Loucy (cell line): ENCODE data around the gene ANO6.

Experiments
- H2AFZ ChIP-seq: fragments of 200-600 bp; sonication (generic); 2 replicates; pipeline ENCODE4 v1.6.0; 2016; ENCODE audit warnings: antibody characterized with exemption, mild to moderate bottlenecking, low read length, moderate library complexity
- H3F3A ChIP-seq: fragments of 200-600 bp; 2 replicates; pipeline ENCODE4 v1.6.0; 2016; ENCODE audit warnings: antibody characterized with exemption, low read depth, mild to moderate bottlenecking
- H3K27me3 ChIP-seq: fragments of 200-600 bp; sonication (generic); 2 replicates; pipeline ENCODE4 v1.6.1; 2014; ENCODE audit warnings: low read length, mild to moderate bottlenecking; ENCODE audit not compliant: insufficient read depth, poor library complexity, severe bottlenecking
- H3K36me3 ChIP-seq: fragments of 200-600 bp; sonication (generic); 2 replicates; pipeline ENCODE4 v1.6.1; 2016; ENCODE audit warnings: low read length; ENCODE audit not compliant: insufficient read depth
- H3K4me1 ChIP-seq: fragments of 200-600 bp; sonication (generic); 2 replicates; pipeline ENCODE4 v1.5.1; 2014; ENCODE audit warnings: low read length, mild to moderate bottlenecking; ENCODE audit not compliant: insufficient read depth, poor library complexity, severe bottlenecking
- H3K4me2 ChIP-seq: fragments of 200-600 bp; sonication (generic); 2 replicates; pipeline ENCODE4 v1.6.0; 2014; ENCODE audit warnings: antibody characterized with exemption, low read length, low read depth, mild to moderate bottlenecking; ENCODE audit not compliant: poor library complexity, severe bottlenecking
- H3K4me3 ChIP-seq: fragments of 200-600 bp; sonication (generic); 2 replicates; pipeline ENCODE4 v1.5.1; 2014; ENCODE audit warnings: low read length, mild to moderate bottlenecking, mixed read lengths; ENCODE audit not compliant: poor library complexity, severe bottlenecking
- H3K79me2 ChIP-seq: fragments of 200-600 bp; sonication (generic); 2 replicates; pipeline ENCODE4 v1.6.1; 2014; ENCODE audit warnings: low read length; ENCODE audit not compliant: insufficient read depth
- H3K9ac ChIP-seq: fragments of 200-600 bp; sonication (generic); 2 replicates; pipeline ENCODE4 v1.6.0; 2014; ENCODE audit warnings: mild to moderate bottlenecking, low read depth, low read length, moderate library complexity; ENCODE audit not compliant: poor library complexity, severe bottlenecking
- H3K9me2 ChIP-seq: fragments of 200-600 bp; sonication (generic); replicated peaks from 2 replicates; pipeline ENCODE4 v1.6.1; 2016; ENCODE audit warnings: low read depth, low read length, mixed read lengths
- H3K9me3 ChIP-seq: fragments of 200-600 bp; sonication (generic); 2 replicates; pipeline ENCODE4 v1.6.1; 2014; ENCODE audit warnings: mild to moderate bottlenecking, antibody characterized with exemption, low read length, low read depth; ENCODE audit not compliant: insufficient read depth
- H4K20me1 ChIP-seq: fragments of 200-600 bp; sonication (generic); 2 replicates; pipeline ENCODE4 v1.6.0; 2014; ENCODE audit warnings: antibody characterized with exemption, low read length, mild to moderate bottlenecking; ENCODE audit not compliant: insufficient read depth, poor library complexity, severe bottlenecking
- EZH2phosphoT487 ChIP-seq: fragments of 200-600 bp; IDR thresholded peaks from 2 replicates; pipeline ENCODE4 v1.6.1; 2018; ENCODE audit warnings: antibody characterized with exemption, mild to moderate bottlenecking, moderate library complexity, borderline replicate concordance
- TF ChIP-seq, protein P1 (sequence below): fragments of 200-600 bp; sonication (generic); conservative IDR thresholded peaks from 2 replicates; pipeline ENCODE4 v1.5.1; 2014; ENCODE audit warnings: mild to moderate bottlenecking, antibody characterized with exemption, low read length

ANO6 gene

DNA sequence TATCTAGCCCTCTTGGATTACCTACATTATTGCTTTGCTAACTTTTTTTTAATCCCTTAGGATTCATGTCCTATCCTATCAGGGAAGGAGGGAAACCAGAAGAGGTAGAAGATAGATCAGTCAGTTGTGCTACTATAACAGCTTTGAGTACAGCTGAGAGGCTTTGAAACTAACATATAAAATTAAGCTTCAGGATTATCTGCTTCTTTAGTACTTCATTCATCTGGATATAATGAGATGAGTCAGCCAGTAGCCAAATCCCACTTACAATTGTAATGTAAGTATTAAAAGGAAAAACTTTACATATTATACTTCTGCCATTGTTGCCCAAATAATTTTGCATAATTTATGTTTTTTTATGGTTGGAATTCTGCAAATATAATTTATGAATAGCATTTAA, 33.4 kb upstream of the ANO6 start:
- Histone ChIP-seq H3K9me2 (no peaks in the 10 kb centered on the region), H3K4me1 (no peaks in the 10 kb centered on the region), H3K79me2 (no peaks in the 10 kb centered on the region), H3F3A (no peaks in the 10 kb centered on the region), H3K36me3 (no peaks in the 10 kb centered on the region), H3K4me3 (no peak overlapping the region), H3K9me3 (peaks cover 7% of the 10 kb centered on the region), H2AFZ (no peak overlapping the region), H3K4me2 (no peak overlapping the region), H4K20me1 (no peaks in the 10 kb centered on the region), H3K9ac (no peak overlapping the region), H3K27me3 (no peaks in the 10 kb centered on the region)
- TF ChIP-seq EZH2phosphoT487 = no peak
- TF ChIP-seq, protein P1, sequence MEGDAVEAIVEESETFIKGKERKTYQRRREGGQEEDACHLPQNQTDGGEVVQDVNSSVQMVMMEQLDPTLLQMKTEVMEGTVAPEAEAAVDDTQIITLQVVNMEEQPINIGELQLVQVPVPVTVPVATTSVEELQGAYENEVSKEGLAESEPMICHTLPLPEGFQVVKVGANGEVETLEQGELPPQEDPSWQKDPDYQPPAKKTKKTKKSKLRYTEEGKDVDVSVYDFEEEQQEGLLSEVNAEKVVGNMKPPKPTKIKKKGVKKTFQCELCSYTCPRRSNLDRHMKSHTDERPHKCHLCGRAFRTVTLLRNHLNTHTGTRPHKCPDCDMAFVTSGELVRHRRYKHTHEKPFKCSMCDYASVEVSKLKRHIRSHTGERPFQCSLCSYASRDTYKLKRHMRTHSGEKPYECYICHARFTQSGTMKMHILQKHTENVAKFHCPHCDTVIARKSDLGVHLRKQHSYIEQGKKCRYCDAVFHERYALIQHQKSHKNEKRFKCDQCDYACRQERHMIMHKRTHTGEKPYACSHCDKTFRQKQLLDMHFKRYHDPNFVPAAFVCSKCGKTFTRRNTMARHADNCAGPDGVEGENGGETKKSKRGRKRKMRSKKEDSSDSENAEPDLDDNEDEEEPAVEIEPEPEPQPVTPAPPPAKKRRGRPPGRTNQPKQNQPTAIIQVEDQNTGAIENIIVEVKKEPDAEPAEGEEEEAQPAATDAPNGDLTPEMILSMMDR = no peak

DNA sequence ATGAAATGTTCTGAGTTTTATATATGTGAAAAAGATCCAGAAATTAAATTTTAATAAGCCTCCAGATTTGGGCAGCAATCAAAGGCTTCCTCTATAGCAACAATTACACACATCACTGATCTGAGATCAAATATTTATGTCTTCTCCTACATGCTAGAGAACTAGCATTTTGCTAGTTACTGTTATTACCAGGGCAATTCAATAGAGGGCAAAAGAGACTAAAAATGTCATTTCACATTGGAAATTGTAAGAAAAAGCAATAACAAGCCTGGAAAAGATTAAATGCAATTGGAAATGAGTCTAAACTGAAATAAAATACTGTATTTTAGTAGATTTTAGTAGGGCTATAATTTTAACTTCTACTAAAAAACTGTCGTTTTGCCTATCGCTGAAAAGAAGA, 32.6 kb upstream of the ANO6 start:
- Histone ChIP-seq H3K4me1 (no peaks in the 10 kb centered on the region), H3K9ac (no peak overlapping the region), H3F3A (no peaks in the 10 kb centered on the region), H3K27me3 (no peaks in the 10 kb centered on the region), H3K9me3 (peaks cover 7% of the 10 kb centered on the region), H4K20me1 (no peaks in the 10 kb centered on the region), H3K79me2 (no peaks in the 10 kb centered on the region), H3K36me3 (no peaks in the 10 kb centered on the region), H3K4me3 (no peak overlapping the region), H3K4me2 (no peak overlapping the region), H3K9me2 (no peaks in the 10 kb centered on the region), H2AFZ (no peak overlapping the region)
- TF ChIP-seq EZH2phosphoT487 = no peak
- TF ChIP-seq, protein P1 = peak; percentile 67

GRCh38 chr12:45184147-45184963, 31.5 kb upstream of the ANO6 start:
- Histone ChIP-seq H3F3A (no peaks in the 10 kb centered on the region), H3K36me3 (no peaks in the 10 kb centered on the region), H3K4me2 (no peak overlapping the region), H3K27me3 (no peaks in the 10 kb centered on the region), H3K9ac (no peak overlapping the region), H4K20me1 (no peaks in the 10 kb centered on the region), H3K4me1 (no peaks in the 10 kb centered on the region), H3K9me3 (no peaks in the 10 kb centered on the region), H2AFZ (no peak overlapping the region), H3K4me3 (no peak overlapping the region), H3K9me2 (no peaks in the 10 kb centered on the region), H3K79me2 (no peaks in the 10 kb centered on the region)
- no peak for TF ChIP-seq EZH2phosphoT487
- TF ChIP-seq, protein P1 = no peak
